ENCODE results near the gene ZNF219.

DNA sequence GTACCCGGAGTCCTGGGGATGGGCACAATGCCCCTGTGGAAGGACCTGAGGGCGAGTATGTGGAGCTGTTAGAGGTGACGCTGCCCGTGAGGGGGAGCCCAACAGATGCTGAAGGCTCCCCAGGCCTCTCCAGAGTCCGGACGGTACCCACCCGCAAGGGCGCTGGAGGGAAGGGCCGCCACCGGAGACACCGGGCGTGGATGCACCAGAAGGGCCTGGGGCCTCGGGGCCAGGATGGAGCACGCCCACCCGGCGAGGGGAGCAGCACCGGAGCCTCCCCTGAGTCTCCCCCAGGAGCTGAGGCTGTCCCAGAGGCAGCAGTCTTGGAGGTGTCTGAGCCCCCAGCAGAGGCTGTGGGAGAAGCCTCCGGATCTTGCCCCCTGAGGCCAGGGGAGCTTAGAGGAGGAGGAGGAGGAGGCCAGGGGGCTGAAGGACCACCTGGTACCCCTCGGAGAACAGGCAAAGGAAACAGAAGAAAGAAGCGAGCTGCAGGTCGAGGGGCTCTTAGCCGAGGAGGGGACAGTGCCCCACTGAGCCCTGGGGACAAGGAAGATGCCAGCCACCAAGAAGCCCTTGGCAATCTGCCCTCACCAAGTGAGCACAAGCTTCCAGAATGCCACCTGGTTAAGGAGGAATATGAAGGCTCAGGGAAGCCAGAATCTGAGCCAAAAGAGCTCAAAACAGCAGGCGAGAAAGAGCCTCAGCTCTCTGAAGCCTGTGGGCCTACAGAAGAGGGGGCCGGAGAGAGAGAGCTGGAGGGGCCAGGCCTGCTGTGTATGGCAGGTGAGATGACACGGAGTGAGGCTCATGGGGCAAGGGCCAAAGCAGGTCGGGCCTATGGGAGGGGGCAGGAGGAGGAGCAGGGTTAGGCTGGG is 23.8 kb downstream of the ZNF219 start:
- TF ChIP-seq GATA2 (IDR thresholded peaks at IDR 0.05; ENCODE audit: low read depth, low read length) (no peak), GATA3 (IDR thresholded peaks at IDR 0.05; ENCODE audit: low read depth, low read length) (no peak)

Data from SH-SY5Y (cell line).